Activated CD4-positive, alpha-beta T cell treated with anti-CD3 and anti-CD28 coated beads for 24 hours (primary cell): ENCODE measurements around the gene NAGPA.

Experiments
- DNase-seq, 2 donors: peaks; one replicate each; pipeline ENCODE4 v3.0.0-alpha.2; 2020; ENCODE audit warnings: low read depth in 2 of 2

NAGPA gene

GRCh38 chr16:5027575-5028235 is 6.0 kb downstream of the NAGPA start:
- DNase-seq: no peak

GRCh38 chr16:5027086-5027485 is 6.6 kb downstream of the NAGPA start:
- no peak for DNase-seq

- no peak for DNase-seq
Measured at GRCh38 chr16:5026664-5027063, 7.1 kb downstream of the NAGPA start.

- no peak for DNase-seq
Measured at GRCh38 chr16:5025171-5025632, 8.5 kb downstream of the NAGPA start.

- no peak for DNase-seq
Measured at GRCh38 chr16:5024632-5025031, 9.1 kb downstream of the NAGPA start.

GRCh38 chr16:5022521-5022920 is 11.2 kb downstream of the NAGPA start:
- no peak for DNase-seq

- no peak for DNase-seq
Measured at GRCh38 chr16:5020551-5020950, 13.2 kb downstream of the NAGPA start.

GRCh38 chr16:5019775-5020174 is 14.0 kb downstream of the NAGPA start:
- no peak for DNase-seq

- no peak for DNase-seq
Measured at GRCh38 chr16:5018793-5019192, 14.9 kb downstream of the NAGPA start.

GRCh38 chr16:5017678-5017969 is 16.1 kb downstream of the NAGPA start:
- no peak for DNase-seq

- DNase-seq: no peak
Measured at GRCh38 chr16:5016967-5017677, 16.6 kb downstream of the NAGPA start.

- no peak for DNase-seq
Measured at GRCh38 chr16:5015887-5016286, 17.8 kb downstream of the NAGPA start.

- no peak for DNase-seq
Measured at GRCh38 chr16:5015351-5015750, 18.4 kb downstream of the NAGPA start.

- no peak for DNase-seq
Measured at GRCh38 chr16:5012887-5013286, 20.8 kb downstream of the NAGPA start.

GRCh38 chr16:5011637-5012036 is 22.1 kb downstream of the NAGPA start:
- DNase-seq: no peak

GRCh38 chr16:5010576-5011329 is 23.0 kb downstream of the NAGPA start:
- no peak for DNase-seq

GRCh38 chr16:5008311-5008731 is 25.4 kb downstream of the NAGPA start:
- DNase-seq: no peak

GRCh38 chr16:5007256-5007655 is 26.5 kb downstream of the NAGPA start:
- DNase-seq: no peak

GRCh38 chr16:5006348-5007193 is 27.2 kb downstream of the NAGPA start:
- DNase-seq: no peak

GRCh38 chr16:5005916-5006315 is 27.8 kb downstream of the NAGPA start:
- no peak for DNase-seq

- no peak for DNase-seq
Measured at GRCh38 chr16:5004311-5004710, 29.4 kb downstream of the NAGPA start.

- no peak for DNase-seq
Measured at GRCh38 chr16:5003828-5004227, 29.9 kb downstream of the NAGPA start.
